GM19455 (cell line): Measurements from ENCODE around the gene NHSL2.
"Not testable (repeated sequence)": the region's sequence is repeated elsewhere in the genome, so short reads cannot be mapped to it uniquely, and the experiment has no call there.

Experiments
- ATAC-seq: cut with Tn5 transposase; IDR thresholded peaks from one replicate; pipeline ENCODE4 v1.9.1; 2021; ENCODE audit not compliant: unreplicated experiment

NHSL2 gene

DNA sequence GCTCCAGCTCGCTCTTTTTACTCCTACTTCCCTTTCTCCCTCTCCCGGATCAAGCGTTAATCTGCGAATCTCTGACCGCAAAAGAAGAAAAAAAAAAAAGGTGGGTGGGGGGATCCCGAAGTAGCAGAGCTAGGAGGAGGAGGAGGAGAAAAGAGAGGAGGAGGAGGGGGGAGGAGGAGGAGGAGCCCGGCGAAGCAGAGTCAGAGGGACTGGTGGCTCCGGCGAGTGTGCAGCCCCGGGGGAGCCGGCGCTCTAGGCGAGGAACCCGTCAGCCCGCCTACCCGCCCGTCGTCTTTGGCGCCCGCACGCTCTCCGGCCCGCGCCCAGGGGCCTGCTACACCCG is at the start of gene NHSL2:
Gene NHSL2 (plus strand): TSS at position 203 of the 343 bp plus-strand sequence.
- no peak for ATAC-seq

DNA sequence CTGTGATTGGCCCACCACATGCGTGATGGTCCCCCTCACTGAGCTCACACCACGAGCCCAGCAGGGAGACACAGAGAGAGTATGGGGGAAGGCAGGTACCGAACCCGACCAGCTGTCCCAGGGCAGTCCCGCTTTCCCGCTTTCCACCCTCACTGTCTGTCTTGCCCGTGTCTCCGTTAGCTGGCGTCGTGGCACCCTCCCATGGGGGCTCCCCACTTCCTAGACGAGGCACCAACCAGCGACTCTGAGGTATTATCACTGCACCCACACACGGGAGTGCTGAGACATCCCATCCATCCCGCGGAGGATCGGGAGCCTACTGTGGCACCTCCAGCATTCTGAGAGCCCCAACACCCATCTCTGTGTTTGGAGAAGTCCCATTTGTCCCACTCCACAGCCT is 43.0 kb upstream of the NHSL2 start:
- ATAC-seq, result no peak

DNA sequence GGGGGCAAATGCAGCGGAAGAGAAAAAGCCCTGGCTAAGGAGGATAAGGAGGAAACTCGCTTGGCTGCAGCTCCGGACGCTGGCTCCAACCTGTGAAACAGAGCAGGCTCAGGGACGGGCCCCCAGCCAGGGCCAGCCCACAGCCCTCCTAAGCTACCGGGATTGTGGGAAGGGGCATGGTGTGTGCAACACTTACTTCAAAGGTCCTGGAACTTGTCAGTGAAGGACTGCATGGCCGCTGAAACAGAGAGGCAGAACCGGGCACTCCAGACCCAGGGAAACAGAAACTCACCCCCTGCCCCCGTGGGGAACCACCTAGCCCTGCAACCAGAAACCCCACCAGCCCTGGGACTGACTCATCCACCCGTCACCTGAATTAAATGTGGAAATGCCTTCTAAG is 41.1 kb upstream of the NHSL2 start:
- ATAC-seq, result not testable (repeated sequence)

DNA sequence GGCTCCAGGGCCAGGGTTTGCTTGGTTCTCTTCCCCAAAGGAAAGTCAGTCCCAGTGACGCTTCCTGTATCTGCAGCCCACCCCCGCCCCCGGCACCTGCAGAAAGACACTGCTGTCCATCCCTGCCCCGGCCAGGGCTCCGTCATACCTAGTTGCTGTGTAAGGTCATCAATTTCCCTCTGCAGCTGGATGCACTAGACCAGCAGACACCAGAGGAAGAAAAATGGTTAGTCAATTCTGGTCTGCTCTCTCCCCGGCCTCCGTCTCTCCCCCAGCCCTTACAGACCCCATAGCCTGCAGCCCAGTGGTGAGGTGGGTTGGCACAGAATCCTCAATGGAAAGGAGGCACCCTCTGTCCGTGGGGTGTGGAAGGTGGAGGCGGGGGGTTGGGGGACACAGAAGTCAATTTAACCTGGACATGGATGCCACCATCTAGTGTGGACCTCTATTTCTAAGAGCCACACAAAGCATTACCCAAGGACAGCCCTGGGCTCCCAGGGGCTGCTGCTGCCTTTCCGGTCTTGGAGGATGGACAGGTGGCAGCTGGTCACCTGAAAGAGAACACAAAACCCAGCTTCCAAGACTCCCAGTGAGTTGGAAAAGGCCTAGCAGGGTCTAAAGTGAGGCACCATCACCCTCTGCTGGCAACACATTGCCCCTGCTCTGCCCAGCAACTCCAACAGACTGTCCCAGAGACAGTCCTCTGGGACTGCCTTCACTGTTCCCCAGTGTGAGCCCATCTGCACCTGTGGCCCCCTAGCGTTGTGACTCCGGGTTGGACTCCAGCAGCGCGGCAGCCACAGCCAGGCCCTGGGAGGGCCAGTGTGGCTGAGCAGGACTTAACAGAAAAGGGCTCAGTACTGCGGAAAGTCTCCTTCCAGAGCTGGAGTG is 40.2 kb upstream of the NHSL2 start:
- no peak for ATAC-seq

DNA sequence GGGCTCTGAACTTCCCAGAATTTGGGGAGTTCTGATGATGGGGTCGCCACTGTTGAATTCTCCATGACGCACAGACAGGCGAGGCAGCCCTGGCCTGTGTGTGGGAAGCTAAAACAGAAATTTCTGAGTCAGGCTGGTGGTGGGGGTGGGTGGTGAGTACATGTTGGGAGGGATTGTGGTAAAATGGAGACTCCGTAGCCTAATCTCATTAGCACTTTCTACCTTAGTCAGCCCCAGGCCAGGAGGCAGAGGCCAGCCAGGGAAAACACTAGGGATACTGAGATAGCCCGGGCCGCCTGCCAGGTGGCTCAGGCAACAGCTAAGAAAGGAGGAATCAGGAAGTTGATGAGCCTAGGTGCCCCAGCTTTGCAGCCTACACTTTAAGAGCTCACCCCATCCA is 39.3 kb upstream of the NHSL2 start:
- no peak for ATAC-seq

DNA sequence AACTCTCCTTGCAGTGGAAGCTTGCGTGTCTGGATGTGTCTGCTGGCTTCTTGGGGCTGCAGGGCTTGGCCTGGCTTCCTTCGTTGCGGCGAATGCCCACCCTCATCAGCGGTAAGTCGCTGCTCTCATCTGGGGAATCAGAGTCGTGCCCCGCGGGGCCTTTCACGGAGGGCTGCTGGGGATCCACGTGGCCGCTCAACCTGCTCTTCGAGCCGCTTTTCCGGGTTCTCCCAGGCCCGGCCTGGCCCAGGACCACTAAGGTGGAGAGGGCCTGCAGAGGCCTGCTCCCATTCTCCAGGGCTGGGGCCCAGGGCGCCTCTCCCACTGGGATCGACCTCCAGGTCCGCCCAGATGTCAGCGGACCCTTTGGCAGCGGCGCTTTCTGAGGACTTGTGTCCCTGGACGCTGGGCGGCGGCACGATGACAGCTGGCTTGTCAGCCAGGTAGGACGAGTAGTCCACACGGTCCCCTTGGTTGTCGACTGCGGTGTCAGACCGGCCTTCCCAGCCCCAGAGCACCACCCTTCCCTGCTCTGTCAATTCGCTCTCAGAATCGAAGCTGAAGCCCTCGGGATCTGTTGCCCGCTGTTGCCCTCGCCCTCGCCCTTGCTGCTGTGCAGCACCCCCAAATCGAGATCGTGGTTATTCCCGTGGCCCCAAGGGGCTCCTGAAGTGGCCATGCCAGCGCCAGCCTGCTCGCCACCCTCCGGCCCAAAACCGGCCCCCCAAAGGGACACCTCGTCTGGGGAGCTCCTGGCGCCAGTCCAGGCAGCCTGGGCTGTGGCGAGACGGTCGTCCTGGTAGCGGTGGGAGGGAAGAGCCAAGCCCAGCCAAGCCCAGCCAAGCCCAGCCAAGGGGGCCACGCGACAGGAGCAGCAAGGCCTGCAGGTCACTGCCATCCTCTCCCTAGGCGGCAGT is 37.8 kb upstream of the NHSL2 start:
- no peak for ATAC-seq

DNA sequence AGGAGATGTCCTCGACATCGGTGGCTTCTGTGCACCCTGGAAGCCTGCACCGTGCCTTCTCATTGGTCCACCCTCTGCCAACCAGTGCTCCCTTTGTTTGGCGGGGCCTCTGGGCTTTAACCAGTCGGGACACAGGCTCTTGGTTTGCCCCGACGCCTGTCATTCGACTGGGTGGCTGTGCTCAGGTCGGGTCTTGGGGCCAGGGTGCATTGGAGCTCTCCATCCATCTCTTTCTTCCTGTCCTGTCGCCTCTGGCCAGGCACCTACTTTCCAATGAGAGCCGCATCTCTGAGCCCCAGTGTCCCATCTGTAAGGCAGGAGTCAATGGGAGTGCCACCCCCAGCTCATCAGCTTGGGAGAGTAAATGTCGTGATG is 37.2 kb upstream of the NHSL2 start:
- no peak for ATAC-seq

DNA sequence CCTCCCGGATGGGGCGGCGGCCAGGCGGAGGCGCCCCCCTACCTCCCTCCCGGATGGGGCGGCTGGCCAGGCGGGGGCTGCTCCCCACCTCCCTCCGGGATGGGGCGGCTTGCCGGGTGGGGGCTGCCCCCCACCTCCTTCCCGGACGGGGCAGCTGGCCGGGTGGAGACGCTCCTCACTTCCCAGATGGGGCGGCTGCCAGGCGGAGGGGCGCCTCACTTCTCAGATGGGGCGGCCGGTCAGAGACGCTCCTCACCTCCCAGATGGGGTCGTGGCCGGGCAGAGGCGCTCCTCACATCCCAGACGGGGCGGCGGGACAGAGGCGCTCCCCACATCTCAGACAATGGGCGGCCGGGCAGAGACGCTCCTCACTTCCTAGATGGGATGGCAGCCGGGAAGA is 33.8 kb upstream of the NHSL2 start:
- not testable (repeated sequence) for ATAC-seq

DNA sequence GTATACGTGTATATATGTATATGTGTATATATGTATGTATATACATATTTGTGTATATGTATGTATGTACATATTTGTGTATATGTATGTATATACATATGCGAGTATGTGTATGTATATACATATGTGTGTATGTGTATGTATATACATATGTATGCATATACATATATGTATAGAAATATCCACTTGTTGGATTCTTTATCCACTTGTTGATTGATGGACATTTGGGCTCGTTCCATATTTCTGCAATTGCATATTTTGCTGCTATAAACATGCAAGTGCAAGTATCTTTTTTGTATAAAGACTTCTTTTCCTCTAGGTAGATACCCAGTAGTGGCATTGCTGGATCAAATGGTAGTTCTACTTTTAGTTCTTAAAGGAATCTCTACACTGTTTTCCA is 25.5 kb upstream of the NHSL2 start:
- ATAC-seq, result no peak

DNA sequence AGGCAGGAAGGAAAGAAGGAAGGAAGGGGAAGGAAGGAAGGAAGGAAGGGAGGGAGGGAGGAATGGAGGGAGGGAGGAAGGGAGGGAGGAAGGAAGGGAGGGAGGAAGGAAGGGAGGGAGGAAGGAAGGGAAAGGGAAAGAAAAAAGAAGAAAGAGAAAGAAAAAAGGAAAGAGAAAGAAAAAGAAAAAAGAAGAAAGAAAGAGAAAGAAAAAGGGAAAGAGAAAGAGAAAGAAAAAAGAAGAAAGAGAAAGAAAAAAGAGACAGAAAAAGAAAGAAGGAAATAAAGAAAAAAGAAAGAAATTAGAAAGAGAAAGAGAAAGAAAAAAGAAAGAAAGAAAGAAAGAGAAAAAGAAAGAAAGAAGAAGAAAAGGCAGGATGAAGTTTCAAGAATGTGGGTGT is 15.0 kb upstream of the NHSL2 start:
- ATAC-seq, result no peak

DNA sequence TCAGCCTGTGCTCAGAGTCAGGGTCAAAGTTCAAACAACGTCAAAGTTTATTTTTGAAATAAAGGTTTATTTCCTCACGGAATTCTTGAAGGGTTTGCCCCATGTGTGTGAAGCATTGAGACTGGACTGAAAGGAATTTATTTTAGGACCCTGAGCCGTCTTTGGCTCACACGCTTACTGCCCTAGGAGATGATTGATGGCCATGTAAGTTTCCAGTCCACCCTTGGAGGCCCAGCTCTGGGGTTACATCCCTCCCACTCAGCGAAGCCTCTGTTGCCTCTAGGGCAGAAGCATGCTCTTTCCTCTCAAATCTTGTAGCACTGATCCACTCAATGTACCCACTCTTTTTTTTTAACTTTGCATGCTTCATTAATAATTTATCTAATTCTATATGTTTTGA is 4.5 kb upstream of the NHSL2 start:
- no peak for ATAC-seq

DNA sequence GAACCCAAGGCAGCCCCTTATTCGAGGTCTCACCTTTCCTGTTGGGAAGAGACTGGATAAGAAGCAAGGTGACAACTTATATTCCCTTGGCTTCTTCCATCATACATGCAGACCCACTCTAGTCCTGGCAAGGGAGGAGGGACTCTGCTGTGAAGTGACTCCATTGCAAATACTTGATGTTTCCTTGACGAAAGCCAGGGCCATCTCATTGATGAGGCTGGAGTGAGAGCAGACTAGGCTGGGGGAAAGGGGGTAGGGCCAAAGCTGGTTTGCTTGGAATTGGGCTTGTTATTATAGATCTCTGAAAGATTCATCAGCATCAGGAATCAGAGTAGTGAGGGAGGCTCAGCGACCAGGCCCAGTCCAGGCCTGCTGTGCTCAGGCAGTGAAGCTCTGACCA is 2.3 kb upstream of the NHSL2 start:
- no peak for ATAC-seq

DNA sequence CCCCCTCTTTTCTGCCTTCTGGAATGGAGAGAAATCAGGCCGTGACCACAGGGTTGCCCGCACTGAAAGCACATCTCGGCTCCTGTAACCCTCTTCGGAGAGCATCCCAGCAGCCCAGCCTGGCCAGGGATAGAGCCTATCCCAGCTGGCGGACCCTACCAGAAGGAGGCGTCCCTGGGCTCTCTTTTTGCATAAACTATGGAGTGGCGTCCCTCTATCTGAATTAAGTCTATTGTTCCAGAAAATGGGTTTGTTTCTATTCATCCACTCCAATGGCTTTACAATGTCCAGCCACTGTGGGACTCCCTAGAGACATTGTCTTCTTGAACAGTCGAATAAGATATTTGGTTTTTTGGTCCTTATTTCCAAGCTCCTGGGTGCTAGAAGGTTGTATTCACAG is 689 bp upstream of the NHSL2 start:
- ATAC-seq, result no peak

DNA sequence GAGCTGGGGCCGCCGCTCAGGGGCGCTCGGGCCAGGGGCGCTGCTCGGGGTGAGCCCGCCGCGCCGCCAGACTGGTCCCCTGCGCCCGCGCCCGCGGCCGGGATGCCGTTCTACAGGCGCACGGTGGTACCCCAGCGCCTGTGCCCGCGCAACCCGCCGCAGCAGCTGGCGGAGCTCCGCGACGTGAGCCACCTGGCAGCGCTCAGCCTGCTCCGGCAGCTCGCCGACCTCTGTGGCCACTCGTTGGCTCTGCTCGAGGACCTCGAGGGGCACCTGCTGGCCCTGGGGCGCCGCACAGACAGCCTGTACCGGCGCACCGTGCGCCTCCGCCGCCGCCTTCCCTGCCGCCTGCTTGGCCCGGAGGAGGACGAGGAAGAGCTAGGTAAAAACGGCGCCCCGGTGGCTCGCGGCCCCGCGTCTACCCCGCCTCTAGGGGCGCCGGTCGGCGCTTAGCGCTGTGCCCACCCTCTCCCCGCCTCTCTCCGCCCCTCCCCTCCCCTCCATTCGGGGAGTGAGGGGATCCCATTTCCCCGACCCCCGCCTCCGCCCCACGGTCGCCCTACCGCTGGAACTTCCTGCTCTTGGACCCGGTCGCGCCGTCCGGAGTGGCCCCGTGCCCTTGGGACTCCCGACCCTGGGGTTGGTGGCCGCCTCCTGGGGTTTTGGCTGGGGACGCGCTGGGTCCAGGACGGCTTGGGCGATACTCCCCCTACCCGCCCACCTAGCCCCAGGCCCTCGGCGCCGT is 513 bp downstream of the NHSL2 start:
- no peak for ATAC-seq

DNA sequence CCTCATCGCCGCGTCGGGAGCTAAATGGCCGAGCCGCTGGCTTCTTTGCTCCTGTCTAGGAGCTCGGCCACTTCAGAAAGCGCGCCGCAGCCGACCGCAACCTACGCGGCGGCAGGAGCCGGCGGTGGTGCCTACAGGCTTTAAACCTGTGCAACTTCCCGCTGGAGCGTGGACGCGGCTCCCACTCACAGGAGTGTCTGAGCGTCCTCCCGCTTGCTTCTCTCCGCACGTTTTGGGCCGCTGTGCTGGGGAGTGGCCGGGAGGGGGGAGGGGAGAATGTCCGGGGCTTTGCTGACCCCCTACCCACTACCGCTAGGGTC is 1.0 kb downstream of the NHSL2 start:
- ATAC-seq, result no peak

DNA sequence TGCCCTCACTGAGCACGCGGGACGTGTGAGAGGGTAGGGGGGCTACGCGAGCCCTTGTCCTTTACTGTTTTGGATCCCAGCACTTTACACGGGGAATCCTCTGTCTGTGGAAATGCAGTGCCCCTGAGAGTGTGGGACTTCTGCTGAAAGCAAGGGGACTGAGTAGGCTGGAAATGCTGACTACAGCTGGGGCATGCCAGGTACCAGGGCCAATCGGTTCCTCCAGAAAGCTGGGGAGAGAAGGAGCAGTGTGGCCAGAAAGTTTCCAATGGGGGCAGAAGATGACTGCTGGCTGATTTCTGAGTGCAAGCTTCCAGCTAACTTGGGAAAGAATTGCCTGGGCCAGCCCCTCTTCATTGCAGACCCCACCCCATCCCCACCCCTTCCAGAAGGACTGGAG is 1.5 kb downstream of the NHSL2 start:
- no peak for ATAC-seq

DNA sequence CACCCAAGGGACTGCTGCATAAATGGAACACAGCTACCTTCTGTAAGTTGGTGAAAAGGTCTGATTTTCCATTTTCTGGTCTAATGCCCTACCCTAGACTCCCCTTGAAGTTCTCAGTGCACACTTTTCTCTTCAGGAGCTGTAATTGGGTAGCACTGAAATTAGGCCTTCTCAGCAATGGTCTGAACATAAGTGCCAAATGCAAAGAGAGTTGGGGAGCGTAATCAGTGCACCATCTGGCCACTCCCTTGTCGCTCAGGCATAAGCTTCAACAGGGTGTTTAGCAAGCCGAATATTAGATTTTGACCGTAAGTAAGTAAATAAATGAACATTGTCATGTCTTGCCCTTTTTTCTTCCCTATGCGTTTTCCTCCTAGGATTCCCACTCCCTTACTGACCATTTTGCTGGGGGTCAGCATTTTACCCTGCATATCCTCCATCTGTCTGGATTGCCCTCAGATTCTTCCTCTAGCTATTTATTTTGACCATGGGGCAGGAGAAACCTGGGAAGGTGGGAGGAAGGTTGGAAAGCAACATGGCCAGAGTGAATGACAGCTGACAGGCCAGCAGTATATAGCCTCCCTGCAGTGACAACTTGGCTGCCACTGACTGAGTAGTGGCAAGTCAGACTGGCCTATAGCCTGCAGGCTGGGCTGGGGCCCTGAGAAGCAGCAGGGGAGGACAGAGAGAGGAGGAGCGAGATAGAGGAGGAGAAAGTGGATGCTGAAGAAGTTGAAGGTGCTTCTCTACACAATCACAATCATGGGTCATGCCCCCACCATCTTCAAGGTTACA is 2.7 kb downstream of the NHSL2 start:
- ATAC-seq, result no peak

DNA sequence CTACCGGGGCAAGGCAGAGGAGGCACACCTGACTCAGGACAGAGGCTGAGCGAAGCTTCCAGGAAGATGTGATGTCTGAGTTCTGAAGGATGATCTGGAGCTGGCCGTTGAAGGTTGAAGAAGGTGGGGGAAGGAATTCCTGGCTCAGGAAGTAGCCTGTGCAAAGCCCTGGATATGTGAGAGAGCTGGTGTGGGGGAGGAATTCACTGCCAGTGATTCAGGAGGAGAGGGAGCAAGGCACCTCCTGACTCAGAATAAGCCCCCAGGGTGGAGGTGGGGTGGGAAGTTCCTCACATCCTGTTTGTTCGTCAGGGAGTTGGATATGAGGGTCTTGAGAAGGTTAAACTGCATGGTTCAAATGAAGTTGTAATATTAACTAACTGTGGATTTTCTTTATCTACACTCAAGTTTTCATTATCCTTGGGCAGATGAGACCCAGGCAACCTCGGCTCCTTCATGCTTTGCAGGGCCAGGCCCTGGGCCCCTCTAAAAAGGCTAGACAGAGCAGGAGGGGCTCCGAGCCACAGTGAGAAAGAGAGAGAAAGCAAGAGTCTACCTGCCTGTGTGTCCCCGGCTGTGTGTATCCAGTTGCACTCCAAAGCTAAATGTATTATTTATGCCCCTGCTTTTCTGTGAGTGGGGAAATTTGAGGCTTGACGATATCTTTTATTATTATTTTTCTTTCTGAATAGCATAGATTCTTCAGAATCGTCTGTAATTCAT is 7.1 kb downstream of the NHSL2 start:
- ATAC-seq, result no peak

DNA sequence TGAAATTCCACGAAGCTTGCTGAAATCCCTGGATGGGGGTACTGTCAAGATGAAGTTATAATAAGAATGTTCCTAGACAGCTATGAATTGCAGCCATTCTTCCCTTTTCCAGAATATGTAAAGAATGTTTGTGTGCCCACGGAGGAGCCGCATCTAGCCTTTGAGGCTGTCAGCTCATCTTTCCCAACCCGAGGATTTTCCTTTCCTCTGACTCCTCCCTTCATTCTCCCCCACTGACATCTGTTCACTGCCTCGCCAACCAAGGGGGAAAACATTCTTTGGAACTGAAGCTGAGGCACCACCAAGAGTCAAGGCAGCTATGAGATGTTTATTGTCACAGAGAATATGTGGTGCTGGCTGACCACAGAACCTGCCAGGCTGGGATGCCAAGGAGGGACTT is 8.8 kb downstream of the NHSL2 start:
- no peak for ATAC-seq

DNA sequence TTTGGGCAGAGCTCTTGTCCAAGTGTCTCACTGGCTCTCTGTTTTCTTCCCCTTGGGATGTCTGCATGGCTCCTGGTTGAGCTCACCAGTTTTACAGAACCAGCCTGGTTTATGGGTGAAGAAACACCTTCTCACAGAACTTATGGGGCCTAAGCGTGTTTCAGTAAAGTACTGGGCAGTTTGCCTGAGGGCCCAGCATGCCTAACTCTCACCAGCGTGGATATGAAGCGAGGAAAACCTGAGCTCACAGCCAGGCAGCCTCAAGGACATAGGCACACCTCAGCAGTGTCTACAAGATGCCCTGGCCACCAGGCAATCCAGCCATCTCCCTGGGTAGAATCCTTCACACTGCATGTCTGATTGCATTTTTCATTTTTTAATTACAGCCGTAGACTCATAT is 9.2 kb downstream of the NHSL2 start:
- ATAC-seq, result no peak
